Left ventricle myocardium inferior (tissue), 1 donor: ENCODE data around the gene CYREN. TPM values are rescaled to one million over a fixed set of nuclear protein-coding genes. Genes with fewer than 3 reads are reported as not detected.

Experiments
- DNase-seq: peaks from one replicate; pipeline ENCODE4 v3.0.0-alpha.2; 2020
- H3K27ac ChIP-seq: fragments of 200-600 bp; replicated peaks from 2 replicates; pipeline ENCODE4 v1.8.0; 2021
- H3K27me3 ChIP-seq: fragments of 200-600 bp; 2 replicates; pipeline ENCODE4 v1.8.0; 2021; ENCODE audit warnings: low read depth
- H3K36me3 ChIP-seq: fragments of 200-600 bp; 2 replicates; pipeline ENCODE4 v1.8.0; 2021
- H3K4me1 ChIP-seq: fragments of 200-600 bp; 2 replicates; pipeline ENCODE4 v1.8.0; 2021
- H3K4me3 ChIP-seq: fragments of 200-600 bp; 2 replicates; pipeline ENCODE4 v1.8.0; 2021; ENCODE audit warnings: mild to moderate bottlenecking, moderate library complexity
- H3K9me3 ChIP-seq: fragments of 200-600 bp; replicated peaks from 2 replicates; pipeline ENCODE4 v1.8.0; 2021
- CTCF ChIP-seq: fragments of 200-600 bp; IDR thresholded peaks from 2 replicates; pipeline ENCODE4 v1.8.0; 2021; ENCODE audit warnings: antibody characterized with exemption, mild to moderate bottlenecking, borderline replicate concordance
- intact Hi-C: fragments of 100-400 bp; cut with micrococcal nuclease; formaldehyde crosslinking; loops from one replicate; pipeline ENCODE4 v1.11.0; 2022
- total RNA-seq: library from RNA; stranded (reverse); fragmentation: NEBNext Ultra II Directional; extraction: Animal tissue kit (Norgen Biotek cat#: 25700); gene quantifications from one replicate; pipeline ENCODE4 v1.2.1, GENCODE V29; 2021
- donor health status: DM: no; HTN: yes; CAD: no; lungs with severe emphysema.

CYREN gene
- total RNA-seq, 1 donor from 2014 or later = 29.8 TPM

GRCh38 chr7:135168489-135169140, 1.9 kb downstream of the CYREN start:
- H3K27ac ChIP-seq = peak overlapping the region; percentile 99
- H3K4me1 ChIP-seq = peaks cover 73% of the 10 kb centered on the region
- no peak for DNase-seq
- intact Hi-C loops = no loop called here
- no peaks in the 10 kb centered on the region for H3K27me3 ChIP-seq
- H3K36me3 ChIP-seq = peaks cover 35% of the 10 kb centered on the region
- TF ChIP-seq CTCF = no peak
- peak overlapping the region; percentile 90 for H3K4me3 ChIP-seq
- H3K9me3 ChIP-seq = no peaks in the 10 kb centered on the region

GRCh38 chr7:135168001-135168400, 2.5 kb downstream of the CYREN start:
- intact Hi-C loops = no loop called here
- no peak for DNase-seq
- peaks cover 35% of the 10 kb centered on the region for H3K36me3 ChIP-seq
- TF ChIP-seq CTCF = no peak
- H3K4me1 ChIP-seq = peaks cover 73% of the 10 kb centered on the region
- no peak overlapping the region for H3K4me3 ChIP-seq
- peak overlapping the region; percentile 77 for H3K27ac ChIP-seq
- no peaks in the 10 kb centered on the region for H3K9me3 ChIP-seq
- no peaks in the 10 kb centered on the region for H3K27me3 ChIP-seq

GRCh38 chr7:135167365-135167917, 3.1 kb downstream of the CYREN start:
- Histone ChIP-seq H3K27ac (peak overlapping the region; percentile 77), H3K4me3 (no peak overlapping the region), H3K36me3 (peaks cover 35% of the 10 kb centered on the region), H3K27me3 (no peaks in the 10 kb centered on the region), H3K4me1 (peaks cover 73% of the 10 kb centered on the region), H3K9me3 (no peaks in the 10 kb centered on the region)
- TF ChIP-seq CTCF = no peak
- DNase-seq = no peak
- intact Hi-C loops = no loop called here

GRCh38 chr7:135166338-135166990, 4.0 kb downstream of the CYREN start:
- no peaks in the 10 kb centered on the region for H3K9me3 ChIP-seq
- no peak for TF ChIP-seq CTCF
- DNase-seq = no peak
- peak overlapping the region; percentile 25 for H3K4me3 ChIP-seq
- peaks cover 35% of the 10 kb centered on the region for H3K36me3 ChIP-seq
- peak overlapping the region; percentile 77 for H3K27ac ChIP-seq
- H3K27me3 ChIP-seq = no peaks in the 10 kb centered on the region
- intact Hi-C loops = no loop called here
- peaks cover 80% of the 10 kb centered on the region for H3K4me1 ChIP-seq

GRCh38 chr7:135165862-135166261, 4.6 kb downstream of the CYREN start:
- no peaks in the 10 kb centered on the region for H3K9me3 ChIP-seq
- peak overlapping the region; percentile 25 for H3K4me3 ChIP-seq
- TF ChIP-seq CTCF = no peak
- peak overlapping the region; percentile 77 for H3K27ac ChIP-seq
- intact Hi-C loops = no loop called here
- H3K4me1 ChIP-seq = peaks cover 82% of the 10 kb centered on the region
- DNase-seq = no peak
- H3K27me3 ChIP-seq = no peaks in the 10 kb centered on the region
- H3K36me3 ChIP-seq = peaks cover 35% of the 10 kb centered on the region
